Astrocyte (in vitro differentiated cells and primary cell): ENCODE data around the gene TMEM192. TPM values are rescaled to one million over a fixed set of nuclear protein-coding genes. Genes with fewer than 3 reads are reported as not detected.
A peak's percentile ranks its signal among the peaks of the same experiment; 100 is the strongest.

Source experiments
- DNase-seq: peaks from one replicate; pipeline ENCODE4 v3.0.0-alpha.2; 2010; ENCODE audit warnings: low read depth
- FAIRE-seq: peaks from 2 replicates; lab custom pipeline; 2011; peaks lifted over from hg19 to GRCh38; lab: Jason Lieb, UNC
- H2AFZ ChIP-seq: 2 replicates; pipeline ENCODE4 v1.6.0; 2012; ENCODE audit warnings: low read depth, low read length, inconsistent platforms
- H3K27ac ChIP-seq: 2 replicates; pipeline ENCODE4 v1.5.1; 2011; ENCODE audit warnings: low read depth, low read length, inconsistent platforms
- H3K27me3 ChIP-seq: 2 replicates; pipeline ENCODE4 v1.6.0; 2011; ENCODE audit warnings: low read length, inconsistent platforms; ENCODE audit not compliant: insufficient read depth
- H3K36me3 ChIP-seq: 2 replicates; pipeline ENCODE4 v1.5.1; 2011; ENCODE audit warnings: low read length, inconsistent platforms; ENCODE audit not compliant: insufficient read depth
- H3K4me1 ChIP-seq: 2 replicates; pipeline ENCODE4 v1.5.1; 2011; ENCODE audit warnings: low read length, inconsistent platforms; ENCODE audit not compliant: insufficient read depth
- H3K4me2 ChIP-seq: 2 replicates; pipeline ENCODE4 v1.6.0; 2012; ENCODE audit warnings: low read length, inconsistent platforms
- H3K4me3 ChIP-seq: 2 replicates; pipeline ENCODE4 v1.5.1; 2011; ENCODE audit warnings: low read depth, mild to moderate bottlenecking, low read length, inconsistent platforms; ENCODE audit not compliant: insufficient read depth
- H3K79me2 ChIP-seq: 2 replicates; pipeline ENCODE4 v1.6.0; 2012; ENCODE audit warnings: mild to moderate bottlenecking, low read length, inconsistent platforms; ENCODE audit not compliant: insufficient read depth
- H3K9ac ChIP-seq: 2 replicates; pipeline ENCODE4 v1.6.0; 2012; ENCODE audit warnings: mild to moderate bottlenecking, low read length, inconsistent platforms
- H3K9me3 ChIP-seq: 2 replicates; pipeline ENCODE4 v1.5.1; 2012; ENCODE audit warnings: low read depth, mild to moderate bottlenecking, low read length, inconsistent platforms; ENCODE audit not compliant: insufficient read depth
- H4K20me1 ChIP-seq: 2 replicates; pipeline ENCODE4 v1.6.0; 2012; ENCODE audit warnings: low read length, inconsistent platforms; ENCODE audit not compliant: insufficient read depth
- H3K27ac Mint-ChIP-seq: one replicate; pipeline ENCODE4 v1.8.0; 2021; ENCODE audit warnings: mild to moderate bottlenecking, mixed read lengths; ENCODE audit not compliant: unreplicated experiment
- H3K27me3 Mint-ChIP-seq: one replicate; pipeline ENCODE4 v1.8.0; 2021; ENCODE audit warnings: low read depth, mixed read lengths; ENCODE audit not compliant: unreplicated experiment
- H3K36me3 Mint-ChIP-seq: one replicate; pipeline ENCODE4 v1.8.0; 2021; ENCODE audit warnings: low read depth, mixed read lengths; ENCODE audit not compliant: unreplicated experiment
- H3K4me1 Mint-ChIP-seq: one replicate; pipeline ENCODE4 v1.8.0; 2021; ENCODE audit warnings: low read depth, mixed read lengths; ENCODE audit not compliant: unreplicated experiment
- H3K4me3 Mint-ChIP-seq: one replicate; pipeline ENCODE4 v1.8.0; 2021; ENCODE audit warnings: mild to moderate bottlenecking, moderate library complexity, mixed read lengths; ENCODE audit not compliant: unreplicated experiment
- H3K9me3 Mint-ChIP-seq: one replicate; pipeline ENCODE4 v1.8.0; 2021; ENCODE audit warnings: mild to moderate bottlenecking, mixed read lengths; ENCODE audit not compliant: unreplicated experiment
- EZH2 ChIP-seq: IDR thresholded peaks from 2 replicates; pipeline ENCODE4 v1.6.1; 2012; ENCODE audit warnings: mild to moderate bottlenecking, low read length, inconsistent platforms; ENCODE audit not compliant: insufficient read depth
- total RNA-seq: library from RNA; stranded (reverse); gene quantifications from 2 replicates; pipeline ENCODE4 v1.2.1, GENCODE V29; 2021
- TF ChIP-seq, protein P1 (sequence below): IDR thresholded peaks from 2 replicates; pipeline ENCODE4 v1.5.1; 2011; ENCODE audit warnings: low read depth, mild to moderate bottlenecking, inconsistent platforms, low read length, moderate library complexity; ENCODE audit not compliant: insufficient read depth

The TMEM192 gene
- total RNA-seq, 1 donor from 2014 or later, result 20.2 TPM

DNA sequence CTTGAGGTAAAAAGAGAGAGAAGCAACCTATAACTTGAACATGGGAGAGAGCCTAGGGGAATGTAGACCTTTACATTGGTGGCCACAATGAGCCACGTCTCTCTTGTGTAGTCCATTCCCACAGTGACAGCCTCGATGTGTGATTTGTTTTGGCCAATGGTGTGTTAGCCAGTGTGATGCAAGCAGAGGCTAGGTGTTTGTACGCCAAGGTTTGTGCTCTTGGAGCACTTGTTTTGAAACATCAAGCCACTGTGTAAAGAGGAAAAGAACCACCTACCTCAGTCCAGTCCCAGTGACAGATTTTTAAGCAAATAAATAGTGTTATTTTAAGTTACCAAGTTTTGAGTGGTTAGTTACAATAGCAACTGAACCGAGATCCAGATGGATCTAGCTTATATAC, 23.9 kb upstream of the TMEM192 start:
- H3K4me3 ChIP-seq, result no peak overlapping the region
- H2AFZ ChIP-seq, result no peak overlapping the region
- DNase-seq, result no peak
- Mint-ChIP-seq H3K9me3 (no peaks in the 10 kb centered on the region), H3K4me1 (no peaks in the 10 kb centered on the region), H3K36me3 (no peaks in the 10 kb centered on the region), H3K4me3 (no peak overlapping the region), H3K27ac (no peak overlapping the region), H3K27me3 (no peaks in the 10 kb centered on the region)
- no peaks in the 10 kb centered on the region for H3K27me3 ChIP-seq
- TF ChIP-seq EZH2, result no peak
- TF ChIP-seq, protein P1, sequence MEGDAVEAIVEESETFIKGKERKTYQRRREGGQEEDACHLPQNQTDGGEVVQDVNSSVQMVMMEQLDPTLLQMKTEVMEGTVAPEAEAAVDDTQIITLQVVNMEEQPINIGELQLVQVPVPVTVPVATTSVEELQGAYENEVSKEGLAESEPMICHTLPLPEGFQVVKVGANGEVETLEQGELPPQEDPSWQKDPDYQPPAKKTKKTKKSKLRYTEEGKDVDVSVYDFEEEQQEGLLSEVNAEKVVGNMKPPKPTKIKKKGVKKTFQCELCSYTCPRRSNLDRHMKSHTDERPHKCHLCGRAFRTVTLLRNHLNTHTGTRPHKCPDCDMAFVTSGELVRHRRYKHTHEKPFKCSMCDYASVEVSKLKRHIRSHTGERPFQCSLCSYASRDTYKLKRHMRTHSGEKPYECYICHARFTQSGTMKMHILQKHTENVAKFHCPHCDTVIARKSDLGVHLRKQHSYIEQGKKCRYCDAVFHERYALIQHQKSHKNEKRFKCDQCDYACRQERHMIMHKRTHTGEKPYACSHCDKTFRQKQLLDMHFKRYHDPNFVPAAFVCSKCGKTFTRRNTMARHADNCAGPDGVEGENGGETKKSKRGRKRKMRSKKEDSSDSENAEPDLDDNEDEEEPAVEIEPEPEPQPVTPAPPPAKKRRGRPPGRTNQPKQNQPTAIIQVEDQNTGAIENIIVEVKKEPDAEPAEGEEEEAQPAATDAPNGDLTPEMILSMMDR, result no peak
- no peaks in the 10 kb centered on the region for H4K20me1 ChIP-seq
- no peak overlapping the region for H3K4me2 ChIP-seq
- FAIRE-seq, result no peak
- H3K9ac ChIP-seq, result no peak overlapping the region
- H3K4me1 ChIP-seq, result no peaks in the 10 kb centered on the region
- no peaks in the 10 kb centered on the region for H3K79me2 ChIP-seq
- no peak overlapping the region for H3K27ac ChIP-seq
- no peaks in the 10 kb centered on the region for H3K36me3 ChIP-seq
- no peaks in the 10 kb centered on the region for H3K9me3 ChIP-seq

DNA sequence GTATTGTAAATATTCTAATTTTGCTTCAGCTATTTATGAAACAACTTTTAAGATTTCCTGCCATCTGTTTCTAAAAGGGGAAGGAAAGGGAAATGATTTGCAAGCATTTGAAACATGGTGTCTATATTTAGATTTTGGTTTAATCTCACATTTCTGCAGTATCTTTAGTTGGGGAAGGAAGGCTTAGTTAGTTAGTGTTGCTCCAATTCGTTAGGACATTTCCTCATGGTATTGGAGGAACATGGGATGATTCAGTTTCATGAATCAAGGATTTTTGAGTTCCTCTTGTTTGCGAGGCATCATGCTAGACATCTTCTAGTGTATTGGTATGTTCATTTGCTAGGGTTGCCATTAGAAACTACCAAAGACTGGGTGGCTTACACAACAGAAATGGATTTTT, 20.5 kb upstream of the TMEM192 start:
- TF ChIP-seq, protein P1, result no peak
- TF ChIP-seq EZH2, result no peak
- Histone ChIP-seq H3K4me3 (no peak overlapping the region), H3K9me3 (no peaks in the 10 kb centered on the region), H3K27ac (no peak overlapping the region), H4K20me1 (no peaks in the 10 kb centered on the region), H2AFZ (no peak overlapping the region), H3K27me3 (no peaks in the 10 kb centered on the region), H3K36me3 (no peaks in the 10 kb centered on the region), H3K79me2 (no peaks in the 10 kb centered on the region), H3K4me2 (no peak overlapping the region), H3K4me1 (no peaks in the 10 kb centered on the region), H3K9ac (no peak overlapping the region)
- Mint-ChIP-seq H3K36me3 (no peaks in the 10 kb centered on the region), H3K4me3 (no peak overlapping the region), H3K4me1 (no peaks in the 10 kb centered on the region), H3K27me3 (no peaks in the 10 kb centered on the region), H3K9me3 (no peaks in the 10 kb centered on the region), H3K27ac (no peak overlapping the region)
- FAIRE-seq (no peak), DNase-seq (no peak)

DNA sequence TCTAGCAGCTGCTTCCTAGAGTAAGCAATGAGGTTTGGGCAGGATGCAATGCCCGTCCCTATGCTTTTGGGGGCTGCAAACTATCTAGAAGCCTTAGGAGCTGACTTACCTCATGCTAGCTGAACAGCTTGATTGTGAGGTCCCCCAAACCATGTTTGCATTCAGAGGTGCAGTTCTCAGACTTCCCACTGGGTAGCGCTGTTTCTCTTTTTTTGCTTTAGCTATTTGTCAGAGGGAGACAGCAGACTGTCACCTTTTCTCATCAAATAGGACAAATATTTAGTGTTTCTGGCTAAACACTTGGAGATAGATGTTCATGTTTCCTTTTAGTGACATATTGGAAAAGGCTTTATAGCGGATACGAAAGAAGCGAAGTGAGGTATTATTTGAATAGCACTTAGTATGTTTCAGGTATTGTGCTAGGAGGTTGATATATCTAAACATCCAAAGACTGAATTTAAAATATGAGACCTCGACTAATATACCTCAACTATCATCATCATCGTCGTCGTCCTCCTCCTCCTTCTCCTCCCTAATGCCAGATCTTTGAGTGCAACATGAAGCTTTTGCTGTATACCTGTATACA, 18.7 kb upstream of the TMEM192 start:
- Mint-ChIP-seq H3K4me1 (no peaks in the 10 kb centered on the region), H3K27me3 (no peaks in the 10 kb centered on the region), H3K36me3 (no peaks in the 10 kb centered on the region), H3K27ac (no peak overlapping the region), H3K9me3 (no peaks in the 10 kb centered on the region), H3K4me3 (no peak overlapping the region)
- H3K36me3 ChIP-seq, result no peaks in the 10 kb centered on the region
- DNase-seq (no peak), FAIRE-seq (no peak)
- TF ChIP-seq EZH2, result no peak
- TF ChIP-seq, protein P1, result peak; percentile 96
- H2AFZ ChIP-seq, result no peak overlapping the region
- no peak overlapping the region for H3K4me3 ChIP-seq
- H3K4me1 ChIP-seq, result no peaks in the 10 kb centered on the region
- H4K20me1 ChIP-seq, result no peaks in the 10 kb centered on the region
- H3K4me2 ChIP-seq, result no peak overlapping the region
- no peak overlapping the region for H3K27ac ChIP-seq
- H3K79me2 ChIP-seq, result no peaks in the 10 kb centered on the region
- H3K27me3 ChIP-seq, result no peaks in the 10 kb centered on the region
- no peaks in the 10 kb centered on the region for H3K9me3 ChIP-seq
- H3K9ac ChIP-seq, result no peak overlapping the region
